Brain microvascular endothelial cell (primary cell): ENCODE data around the gene LRP8.

Experiments
- DNase-seq: peaks from one replicate; pipeline ENCODE4 v3.0.0-alpha.2; 2020
- H3K27ac ChIP-seq: fragments of 250-450 bp; sonication (Bioruptor Pico); 2 replicates; pipeline ENCODE4 v1.5.1; 2020; ENCODE audit warnings: mild to moderate bottlenecking, moderate library complexity
- H3K27me3 ChIP-seq: fragments of 250-450 bp; sonication (Bioruptor Pico); replicated peaks from 2 replicates; pipeline ENCODE4 v1.5.1; 2020; ENCODE audit warnings: mild to moderate bottlenecking
- H3K36me3 ChIP-seq: fragments of 250-450 bp; sonication (Bioruptor Pico); replicated peaks from 2 replicates; pipeline ENCODE4 v1.5.1; 2020; ENCODE audit warnings: mild to moderate bottlenecking
- H3K4me3 ChIP-seq: 2 replicates; pipeline ENCODE4 v1.5.1; 2011; ENCODE audit warnings: low read depth, mild to moderate bottlenecking, control low read depth, low read length, moderate library complexity
- CTCF ChIP-seq: IDR thresholded peaks from 2 replicates; pipeline ENCODE4 v1.5.1; 2011; ENCODE audit warnings: low read depth, mild to moderate bottlenecking, moderate library complexity, low read length, control low read depth, inconsistent platforms; ENCODE audit errors: missing control alignments
- in situ Hi-C: cut with HindIII; loops from 2 replicates; pipeline ENCODE4 v1.10.0; 2017; ENCODE audit warnings: low sequenced_read_pairs, low pct_ligation_motif_present

The LRP8 gene

GRCh38 chr1:53369034-53369750 is 41.3 kb upstream of the LRP8 start:
- in situ Hi-C loops = no loop called here
- no peak overlapping the region for H3K27ac ChIP-seq
- H3K27me3 ChIP-seq = no peaks in the 10 kb centered on the region
- DNase-seq = no peak
- TF ChIP-seq CTCF = no peak
- no peaks in the 10 kb centered on the region for H3K36me3 ChIP-seq
- H3K4me3 ChIP-seq = no peak overlapping the region

- TF ChIP-seq CTCF = no peak
- H3K4me3 ChIP-seq = no peak overlapping the region
- no peaks in the 10 kb centered on the region for H3K27me3 ChIP-seq
- no peak overlapping the region for H3K27ac ChIP-seq
- DNase-seq = no peak
- H3K36me3 ChIP-seq = no peaks in the 10 kb centered on the region
- in situ Hi-C loops = no loop called here
These were observed 40.6 kb upstream of the LRP8 start for GRCh38 chr1:53368314-53369033.

GRCh38 chr1:53367503-53368313 is 39.8 kb upstream of the LRP8 start:
- Histone ChIP-seq H3K27ac (no peak overlapping the region), H3K36me3 (no peaks in the 10 kb centered on the region), H3K4me3 (no peak overlapping the region), H3K27me3 (no peaks in the 10 kb centered on the region)
- no peak for DNase-seq
- in situ Hi-C loops = no loop called here
- no peak for TF ChIP-seq CTCF

GRCh38 chr1:53366901-53367502 is 39.1 kb upstream of the LRP8 start:
- TF ChIP-seq CTCF = no peak
- no peak overlapping the region for H3K27ac ChIP-seq
- DNase-seq = no peak
- no peaks in the 10 kb centered on the region for H3K36me3 ChIP-seq
- in situ Hi-C loops = no loop called here
- no peak overlapping the region for H3K4me3 ChIP-seq
- no peaks in the 10 kb centered on the region for H3K27me3 ChIP-seq

- Histone ChIP-seq H3K27me3 (no peaks in the 10 kb centered on the region), H3K4me3 (no peak overlapping the region), H3K36me3 (no peaks in the 10 kb centered on the region), H3K27ac (no peak overlapping the region)
- in situ Hi-C loops = no loop called here
- no peak for DNase-seq
- TF ChIP-seq CTCF = no peak
These were observed 37.7 kb upstream of the LRP8 start for GRCh38 chr1:53365437-53366063.
